Heart left ventricle (tissue), 16 donors: ENCODE data around the gene CDK5R2. TPM values are rescaled to one million over a fixed set of nuclear protein-coding genes. Genes with fewer than 3 reads are reported as not detected.

Experiments
- ATAC-seq, 4 donors: fragments of 200-7000 bp; cut with Tn5 transposase; one replicate each; pipeline ENCODE4 v1.9.1; 2020 to 2022; ENCODE audit warnings: moderate library complexity in 4 of 4, mild to moderate bottlenecking in 3 of 4, moderate number of reproducible peaks in 1 of 4
- DNase-seq, 5 donors: peaks; one replicate each; pipeline ENCODE4 v3.0.0-alpha.2; 2020
- H3K27ac ChIP-seq, 12 donors: fragments of 200-600 bp; sonication (generic) in 4 of 12; one replicate each; pipeline versions ENCODE4 v1.5.0 to v1.8.0; 2016 to 2022; ENCODE audit warnings: mild to moderate bottlenecking in 2 of 12
- H3K27me3 ChIP-seq, 9 donors: fragments of 200-600 bp; sonication (generic) in 2 of 9; one replicate each; pipeline versions ENCODE4 v1.5.1 to v1.8.0; 2016 to 2022; ENCODE audit warnings: mild to moderate bottlenecking in 3 of 9
- H3K36me3 ChIP-seq, 9 donors: fragments of 200-600 bp; sonication (generic) in 2 of 9; one replicate each; pipeline versions ENCODE4 v1.5.0 to v1.8.0; 2018 to 2022; ENCODE audit warnings: mild to moderate bottlenecking in 2 of 9
- H3K4me1 ChIP-seq, 12 donors: fragments of 200-600 bp; sonication (generic) in 4 of 12; one replicate each; pipeline versions ENCODE4 v1.5.0 to v1.8.0; 2016 to 2022; ENCODE audit warnings: mild to moderate bottlenecking in 3 of 12
- H3K4me3 ChIP-seq, 12 donors: fragments of 200-600 bp; sonication (generic) in 4 of 12; one replicate each; pipeline versions ENCODE4 v1.5.0 to v1.8.0; 2017 to 2022; ENCODE audit warnings: mild to moderate bottlenecking in 9 of 12, moderate library complexity in 4 of 12
- H3K9me3 ChIP-seq, 12 donors: fragments of 200-600 bp; sonication (generic) in 4 of 12; one replicate each; pipeline versions ENCODE4 v1.5.0 to v1.8.0; 2016 to 2022; ENCODE audit warnings: mild to moderate bottlenecking in 1 of 12
- POLR2A ChIP-seq, 2 donors: fragments of 450-650 bp; IDR thresholded peaks; one replicate each; pipeline ENCODE4 v1.6.1; 2017; ENCODE audit warnings: antibody characterized with exemption in 2 of 2, mild to moderate bottlenecking in 2 of 2, moderate library complexity in 2 of 2
- WGBS, 4 donors: extraction: QIAGEN DNeasy Blood & Tissue Kit in 2 of 4; methylation state at CpG; one replicate each; pipeline versions ENCODE4 v1.1.5 to v1.1.7; 2013 to 2018; 5-methylcytosine and 5-hydroxymethylcytosine counted together
- intact Hi-C, 10 donors: fragments of 100-400 bp; cut with DNase I; formaldehyde crosslinking; loops; one replicate each; pipeline versions ENCODE4 v1.11.1 to v1.14.2; 2022
- polyA plus RNA-seq, 2 donors: library from polyadenylated mRNA; stranded (reverse); fragments of 200-250 nt; gene quantifications; one replicate each; pipeline ENCODE4 v1.2.3, GENCODE V29; 2013
- total RNA-seq, 9 donors: library from RNA; depleted of rRNA in 2 of 9; stranded (reverse); fragments of >200 nt in 2 of 9; fragmentation: NEBNext Ultra II Directional in 3 of 9; extraction: Animal tissue kit (Norgen Biotek cat#: 25700) in 3 of 9; gene quantifications; one replicate each; pipeline versions ENCODE4 v1.1.0 to v1.2.4, GENCODE V29; 2016 to 2023
- TF ChIP-seq, protein P1 (sequence below), 12 donors: fragments of 200-600 bp; sonication (generic) in 4 of 12; IDR thresholded peaks; one replicate each; pipeline versions ENCODE4 v1.5.0 to v1.8.0; 2018 to 2022; ENCODE audit warnings: antibody characterized with exemption in 12 of 12, mild to moderate bottlenecking in 5 of 12
- donor health status: ischemic (EF 13 %, LVEDD 7.1; RV severe dilation, severe dysfunction).
- donor health status: healthy with polysubstance abuse.
- donor health status: DM: no; HTN: yes; CAD: no.
- donor health status: DM: no; HTN: no; CAD: no.
- donor health status: ischemic (EF 25% LVEDD 6.9; RV normal size, moderate dysfunction).
- donor health status: ischemic (EF 25% LVEDD 5.7; RV mildly dilated, moderate dysfunction).
- donor health status: healthy.
- donor health status: DM: yes; HTN: yes; CAD: no.
- donor health status: ischemic (EF 35%, LVEDD 5.7; RV mildly dilated, moderate dysfunction).
- donor health status: nonischemic (EF 11% LVEDD 7.7; RV severe dilation, severe dysfunction).
- donor health status: DM: yes; HTN: yes; CAD: no.
- donor health status: PGD.
- donor health status: ischemic (EF 29% LVEDD 5.4; RV normal size, mild dysfunction).
- donor health status: nonischemic (EF 23%, LVEDD 6.1; RV moderate dilation, normal function).

CDK5R2 gene
- total and polyA plus RNA-seq, 11 donors: not detected

DNA sequence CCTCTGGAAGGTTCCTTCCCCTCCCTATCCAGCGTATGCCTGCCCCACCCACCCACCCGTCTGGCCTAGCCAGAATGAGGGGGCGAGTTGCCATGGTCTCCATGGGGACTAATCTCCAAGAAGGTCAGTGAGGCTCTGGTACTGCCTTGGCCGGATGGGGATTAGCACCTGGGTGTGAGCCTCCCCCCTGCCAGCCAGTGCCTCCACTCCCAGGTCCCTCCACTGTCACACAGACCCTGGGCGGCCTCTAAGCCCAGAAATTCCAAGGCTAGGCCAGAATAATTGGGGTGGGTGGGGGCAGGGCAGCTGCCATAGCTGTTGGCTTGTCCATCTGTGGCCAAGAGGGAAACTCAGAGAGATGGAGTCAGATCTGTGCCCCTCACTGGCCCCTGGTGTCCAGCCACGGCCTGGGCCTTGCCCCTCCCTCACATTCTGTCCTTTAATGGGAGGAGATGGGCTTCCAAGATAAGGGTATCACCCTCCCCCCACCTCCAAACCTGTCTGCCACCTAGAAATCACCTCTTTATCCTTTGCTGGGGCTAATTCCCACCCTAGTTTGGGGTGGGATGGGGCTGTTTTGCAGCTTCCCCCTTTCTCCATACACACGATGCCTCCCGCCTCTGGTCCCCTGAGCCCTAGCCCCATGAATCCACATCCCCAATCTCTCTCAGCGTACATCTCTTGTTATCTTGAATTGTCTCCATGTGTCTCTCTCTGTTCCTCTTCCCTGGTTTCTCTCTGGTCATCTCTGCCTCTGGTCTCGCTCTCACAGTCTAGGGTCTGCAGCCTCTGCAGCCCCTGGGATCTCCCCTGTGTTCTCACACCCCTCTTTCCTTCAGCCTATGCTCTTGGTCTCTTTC, 39.8 kb downstream of the CDK5R2 start:
- intact Hi-C loops: loop anchor here in 3 of 10 donors (10.0 kb wide), 1 partner anchor 156 kb away; no protein-coding TSS in a partner anchor
- H3K4me1 ChIP-seq: peaks cover 0 to 36% (median 21%) of the 10 kb centered on the region in 12 donors
- ATAC-seq (no peak), DNase-seq (no peak)
- H3K27ac ChIP-seq: no peak overlapping the region
- no peaks in the 10 kb centered on the region for H3K36me3 ChIP-seq
- H3K27me3 ChIP-seq: peaks cover 47 to 93% (median 84%) of the 10 kb centered on the region in 9 donors
- H3K9me3 ChIP-seq: no peaks in the 10 kb centered on the region
- no peak for TF ChIP-seq POLR2A (IDR thresholded peaks at IDR 0.05)
- TF ChIP-seq, protein P1, sequence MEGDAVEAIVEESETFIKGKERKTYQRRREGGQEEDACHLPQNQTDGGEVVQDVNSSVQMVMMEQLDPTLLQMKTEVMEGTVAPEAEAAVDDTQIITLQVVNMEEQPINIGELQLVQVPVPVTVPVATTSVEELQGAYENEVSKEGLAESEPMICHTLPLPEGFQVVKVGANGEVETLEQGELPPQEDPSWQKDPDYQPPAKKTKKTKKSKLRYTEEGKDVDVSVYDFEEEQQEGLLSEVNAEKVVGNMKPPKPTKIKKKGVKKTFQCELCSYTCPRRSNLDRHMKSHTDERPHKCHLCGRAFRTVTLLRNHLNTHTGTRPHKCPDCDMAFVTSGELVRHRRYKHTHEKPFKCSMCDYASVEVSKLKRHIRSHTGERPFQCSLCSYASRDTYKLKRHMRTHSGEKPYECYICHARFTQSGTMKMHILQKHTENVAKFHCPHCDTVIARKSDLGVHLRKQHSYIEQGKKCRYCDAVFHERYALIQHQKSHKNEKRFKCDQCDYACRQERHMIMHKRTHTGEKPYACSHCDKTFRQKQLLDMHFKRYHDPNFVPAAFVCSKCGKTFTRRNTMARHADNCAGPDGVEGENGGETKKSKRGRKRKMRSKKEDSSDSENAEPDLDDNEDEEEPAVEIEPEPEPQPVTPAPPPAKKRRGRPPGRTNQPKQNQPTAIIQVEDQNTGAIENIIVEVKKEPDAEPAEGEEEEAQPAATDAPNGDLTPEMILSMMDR (IDR thresholded peaks at IDR 0.05): no peak
- no peak overlapping the region for H3K4me3 ChIP-seq
- 33 to 44% (median 40%) methylated on average over 9 to 10 of the region's 10 CpGs for WGBS, 4 donors

DNA sequence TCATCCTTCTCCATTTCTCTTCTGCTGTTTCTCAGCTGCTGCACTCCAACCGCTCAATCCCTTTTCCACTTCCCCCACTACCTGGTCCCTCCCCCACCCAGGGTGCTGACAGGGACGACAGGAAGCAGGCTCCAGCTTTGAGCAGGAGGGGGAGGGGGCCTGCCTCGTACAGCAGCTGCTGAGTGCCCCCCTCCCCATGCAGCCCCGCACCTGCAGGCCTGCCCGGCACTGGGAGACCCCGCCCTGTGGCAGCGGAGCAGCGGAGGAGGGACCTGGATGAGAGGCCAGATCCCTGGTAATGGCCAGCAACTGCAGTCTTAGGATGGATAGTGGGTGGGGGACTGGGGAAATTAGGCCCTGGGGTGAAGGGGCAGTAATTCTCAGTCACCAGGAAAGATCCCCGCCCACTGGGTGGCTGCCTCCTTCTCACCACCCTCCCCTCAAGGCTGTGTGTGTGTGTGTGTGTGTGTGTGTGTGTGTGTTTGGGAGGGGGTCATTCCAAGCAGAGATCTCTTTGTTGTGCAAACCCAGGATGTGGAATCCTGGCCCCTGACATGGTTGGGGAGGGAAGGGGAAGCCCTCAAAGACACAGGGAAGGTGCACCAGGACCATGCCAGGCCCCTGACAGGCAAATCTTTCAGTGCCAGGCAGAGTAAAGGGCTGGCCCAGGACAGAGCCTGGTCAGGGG, 40.6 kb downstream of the CDK5R2 start:
- Histone ChIP-seq H3K36me3 (no peaks in the 10 kb centered on the region), H3K27ac (no peak overlapping the region), H3K4me3 (no peak overlapping the region), H3K9me3 (no peaks in the 10 kb centered on the region), H3K4me1 (peaks cover 0 to 36% (median 21%) of the 10 kb centered on the region in 12 donors), H3K27me3 (peaks cover 40 to 93% (median 84%) of the 10 kb centered on the region in 9 donors)
- intact Hi-C loops: loop anchor here in 3 of 10 donors (10.0 kb wide), 1 partner anchor 155 kb away; no protein-coding TSS in a partner anchor
- no peak for DNase-seq
- TF ChIP-seq, protein P1 (IDR thresholded peaks at IDR 0.05): no peak
- TF ChIP-seq POLR2A (IDR thresholded peaks at IDR 0.05): no peak
- no peak for ATAC-seq
- WGBS, 4 donors: 4 to 8% (median 6%) methylated on average over 7 to 9 of the region's 9 CpGs

DNA sequence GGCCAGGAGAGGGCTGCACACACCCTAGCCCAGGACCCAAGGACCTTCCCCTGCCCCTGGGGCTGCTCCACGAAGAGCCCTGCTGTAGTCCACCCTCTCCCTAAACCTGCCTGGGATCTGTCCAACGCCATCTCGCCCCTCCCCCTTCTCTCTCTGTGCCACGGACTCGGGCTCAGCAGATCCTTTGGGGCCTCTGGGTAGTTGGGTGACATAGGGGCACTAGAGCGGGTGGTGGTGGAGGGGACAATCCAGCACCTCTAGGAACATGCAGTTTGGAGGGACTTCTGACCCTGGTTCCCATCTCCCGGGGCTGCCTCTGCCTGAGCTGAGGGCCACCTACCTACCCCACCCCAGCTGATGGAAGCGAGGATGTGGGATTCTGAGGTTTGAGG, 41.1 kb downstream of the CDK5R2 start:
- Histone ChIP-seq H3K9me3 (no peaks in the 10 kb centered on the region), H3K27ac (no peak overlapping the region), H3K27me3 (peaks cover 44 to 93% (median 84%) of the 10 kb centered on the region in 9 donors), H3K4me1 (peaks cover 0 to 34% (median 20%) of the 10 kb centered on the region in 12 donors), H3K4me3 (no peak overlapping the region), H3K36me3 (no peaks in the 10 kb centered on the region)
- WGBS, 4 donors: 13 to 29% (median 15%) methylated on average over 6 to 8 of the region's 8 CpGs
- DNase-seq (no peak), ATAC-seq (no peak)
- intact Hi-C loops: no loop called here
- TF ChIP-seq, protein P1 (IDR thresholded peaks at IDR 0.05): no peak
- no peak for TF ChIP-seq POLR2A (IDR thresholded peaks at IDR 0.05)

DNA sequence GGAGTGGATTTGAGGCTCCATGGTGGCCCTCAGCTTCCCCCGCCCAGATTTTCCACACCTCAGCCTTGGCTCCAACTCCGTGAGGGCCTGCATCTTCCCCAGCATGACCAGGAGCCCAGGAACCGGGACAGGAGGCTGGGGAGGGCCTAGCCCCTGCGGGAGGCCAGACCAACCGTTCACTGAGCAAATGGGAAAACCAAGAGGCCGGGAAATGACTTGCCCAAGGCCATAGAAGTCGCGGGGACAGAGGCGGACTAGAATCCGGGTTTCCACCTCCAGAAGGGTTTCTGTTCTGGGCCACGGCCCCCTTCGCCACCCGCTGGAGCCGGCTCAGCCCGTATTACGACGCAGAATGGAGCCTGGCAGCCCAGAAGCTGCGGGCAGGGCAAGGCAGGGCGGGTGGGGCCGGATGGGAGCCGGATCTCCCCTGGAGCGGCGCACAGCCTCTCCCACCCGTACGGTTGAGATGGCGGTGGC, 41.7 kb downstream of the CDK5R2 start:
- intact Hi-C loops: no loop called here
- DNase-seq: no peak
- TF ChIP-seq POLR2A (IDR thresholded peaks at IDR 0.05): no peak
- TF ChIP-seq, protein P1 (IDR thresholded peaks at IDR 0.05): no peak
- 7 to 14% (median 8%) methylated on average over 6 to 26 of the region's 26 CpGs for WGBS, 4 donors
- Histone ChIP-seq H3K9me3 (no peaks in the 10 kb centered on the region), H3K27me3 (peaks cover 48 to 93% (median 86%) of the 10 kb centered on the region in 9 donors), H3K36me3 (no peaks in the 10 kb centered on the region), H3K4me1 (peaks cover 0 to 29% (median 18%) of the 10 kb centered on the region in 12 donors), H3K27ac (no peak overlapping the region), H3K4me3 (no peak overlapping the region)
- ATAC-seq: no peak
